ENCODE results near the gene RNF151. TPM values are rescaled to one million over a fixed set of nuclear protein-coding genes. Genes with fewer than 3 reads are reported as not detected.

RNF151 gene
- total and polyA plus RNA-seq, 3 experiments from 2014 or later = not detected

- Mint-ChIP-seq H3K27me3 (peaks cover 9 to 10% of the 10 kb centered on the region in 2 donors), H3K36me3 (peaks cover 0 to 14% (median 0%) of the 10 kb centered on the region in 3 donors), H3K9me3 (no peaks in the 10 kb centered on the region), H3K27ac (peak overlapping the region; percentile 72 to 95 (median 90)), H3K4me3 (peak overlapping the region; percentile 77 to 88 (median 80)), H3K4me1 (peaks cover 16 to 39% (median 20%) of the 10 kb centered on the region in 3 donors)
- CTCF ChIA-PET = interaction anchor here (1.5 kb wide), 1 partner anchor 19 kb away, joined by 4 read pairs; the partner anchor contains the start of gene TBL3
- POLR2A ChIA-PET = interaction anchor here (0.6 to 2.9 kb wide), 6 partner anchors 18 to 164 kb away, joined by 3 to 35 read pairs (median 6); partner anchors contain the start of genes RPS2, TBL3 and TRAF7
- Histone ChIP-seq H3K9me3 (ENCODE audit: low read length) (no peaks in the 10 kb centered on the region), H3K27ac (ENCODE audit: low read depth, low read length) (peak overlapping the region; percentile 51), H3K36me3 (ENCODE audit: insufficient read depth, low read length) (no peaks in the 10 kb centered on the region), H3K27me3 (ENCODE audit: insufficient read depth, low read length, poor library complexity, severe bottlenecking) (peaks cover 14% of the 10 kb centered on the region), H3K4me1 (ENCODE audit: insufficient read depth, low read length) (peaks cover 16% of the 10 kb centered on the region), H3K4me3 (ENCODE audit: low read length) (peak overlapping the region; percentile 64)
- peak in 3 of 5 donors; percentile 29 to 68 (median 55) for DNase-seq
These were observed 23.9 kb downstream of the RNF151 start for GRCh38 chr16:1990351-1991134.

- ChIA-PET CTCF (interaction anchor here (1.5 kb wide), 1 partner anchor 19 kb away, joined by 4 read pairs; the partner anchor contains the start of gene TBL3), POLR2A (interaction anchor here (0.6 to 2.9 kb wide), 6 partner anchors 10 to 164 kb away, joined by 4 to 35 read pairs (median 6); partner anchors contain the start of genes NOXO1, RPS2, TBL3 and TRAF7)
- peaks cover 16 to 38% (median 21%) of the 10 kb centered on the region in 3 donors for H3K4me1 Mint-ChIP-seq
- Histone ChIP-seq H3K27ac (ENCODE audit: low read depth, low read length) (peak overlapping the region; percentile 51), H3K9me3 (ENCODE audit: low read length) (no peaks in the 10 kb centered on the region), H3K4me1 (ENCODE audit: insufficient read depth, low read length) (peaks cover 16% of the 10 kb centered on the region), H3K36me3 (ENCODE audit: insufficient read depth, low read length) (no peaks in the 10 kb centered on the region), H3K4me3 (ENCODE audit: low read length) (peak overlapping the region; percentile 64), H3K27me3 (ENCODE audit: insufficient read depth, low read length, poor library complexity, severe bottlenecking) (peaks cover 14% of the 10 kb centered on the region)
- H3K4me3 Mint-ChIP-seq = peak overlapping the region; percentile 77 to 88 (median 80)
- DNase-seq = peak; percentile 46 to 76 (median 57)
- peak overlapping the region in 7 of 8 donors; percentile 72 to 96 (median 91) for H3K27ac Mint-ChIP-seq
- peaks cover 0 to 9% (median 0%) of the 10 kb centered on the region in 3 donors for H3K36me3 Mint-ChIP-seq
- H3K27me3 Mint-ChIP-seq = peaks cover 6 to 10% of the 10 kb centered on the region in 2 donors
- no peaks in the 10 kb centered on the region for H3K9me3 Mint-ChIP-seq
These were observed 24.5 kb downstream of the RNF151 start for GRCh38 chr16:1991135-1991551.

- H3K36me3 Mint-ChIP-seq = peaks cover 0 to 5% (median 0%) of the 10 kb centered on the region in 3 donors
- POLR2A ChIA-PET = interaction anchor here (0.6 to 2.9 kb wide), 6 partner anchors 10 to 163 kb away, joined by 3 to 35 read pairs (median 6); partner anchors contain the start of genes NOXO1, RPS2, TBL3 and TRAF7
- Histone ChIP-seq H3K36me3 (ENCODE audit: insufficient read depth, low read length) (no peaks in the 10 kb centered on the region), H3K4me3 (ENCODE audit: low read length) (peak overlapping the region; percentile 64), H3K27me3 (ENCODE audit: insufficient read depth, low read length, poor library complexity, severe bottlenecking) (peaks cover 14% of the 10 kb centered on the region), H3K27ac (ENCODE audit: low read depth, low read length) (peak overlapping the region; percentile 54), H3K4me1 (ENCODE audit: insufficient read depth, low read length) (peaks cover 16% of the 10 kb centered on the region), H3K9me3 (ENCODE audit: low read length) (no peaks in the 10 kb centered on the region)
- peaks cover 16 to 38% (median 22%) of the 10 kb centered on the region in 3 donors for H3K4me1 Mint-ChIP-seq
- DNase-seq = no peak
- peak overlapping the region; percentile 77 to 88 (median 80) for H3K4me3 Mint-ChIP-seq
- H3K27ac Mint-ChIP-seq = peak overlapping the region; percentile 72 to 96 (median 90)
- H3K27me3 Mint-ChIP-seq = peaks cover 6 to 10% of the 10 kb centered on the region in 2 donors
- H3K9me3 Mint-ChIP-seq = no peaks in the 10 kb centered on the region
- CTCF ChIA-PET = interaction anchor here (1.5 kb wide), 1 partner anchor 20 kb away, joined by 4 read pairs; the partner anchor contains the start of gene TBL3
These were observed 24.9 kb downstream of the RNF151 start for GRCh38 chr16:1991588-1991947.

- peak overlapping the region; percentile 53 to 88 (median 79) for H3K4me3 Mint-ChIP-seq
- H3K27ac Mint-ChIP-seq = peak overlapping the region in 5 of 8 donors; percentile 51 to 95 (median 89)
- peaks cover 16% of the 10 kb centered on the region for H3K4me1 ChIP-seq (ENCODE audit: insufficient read depth, low read length)
- peak; percentile 88 to 99 (median 98) for DNase-seq
- H3K9me3 Mint-ChIP-seq = no peaks in the 10 kb centered on the region
- peaks cover 0 to under 1% (median 0%) of the 10 kb centered on the region in 3 donors for H3K36me3 Mint-ChIP-seq
- peak overlapping the region; percentile 54 for H3K27ac ChIP-seq (ENCODE audit: low read depth, low read length)
- no peaks in the 10 kb centered on the region for H3K9me3 ChIP-seq (ENCODE audit: low read length)
- peak overlapping the region; percentile 64 for H3K4me3 ChIP-seq (ENCODE audit: low read length)
- H3K27me3 ChIP-seq (ENCODE audit: insufficient read depth, low read length, poor library complexity, severe bottlenecking) = peaks cover 14% of the 10 kb centered on the region
- CTCF ChIA-PET = interaction anchor here (1.2 to 3.5 kb wide), 3 partner anchors 12 to 148 kb away, joined by 4 to 17 read pairs (median 5); partner anchors contain the start of gene TBL3
- no peaks in the 10 kb centered on the region for H3K36me3 ChIP-seq (ENCODE audit: insufficient read depth, low read length)
- H3K4me1 Mint-ChIP-seq = peaks cover 16 to 38% (median 24%) of the 10 kb centered on the region in 3 donors
- peaks cover 5 to 10% of the 10 kb centered on the region in 2 donors for H3K27me3 Mint-ChIP-seq
- POLR2A ChIA-PET = interaction anchor here (0.5 to 2.9 kb wide), 8 partner anchors 11 to 163 kb away, joined by 3 to 35 read pairs (median 4); partner anchors contain the start of genes NOXO1, RPS2, TBL3 and TRAF7
These were observed 25.5 kb downstream of the RNF151 start for GRCh38 chr16:1991948-1992703.

- Mint-ChIP-seq H3K9me3 (no peaks in the 10 kb centered on the region), H3K4me3 (no peak overlapping the region), H3K36me3 (peaks cover 0 to 6% (median 1%) of the 10 kb centered on the region in 3 donors), H3K27me3 (peaks cover 5 to 10% of the 10 kb centered on the region in 2 donors), H3K4me1 (peaks cover 16 to 38% (median 24%) of the 10 kb centered on the region in 3 donors), H3K27ac (peak overlapping the region in 1 of 8 donors; percentile 85)
- Histone ChIP-seq H3K36me3 (ENCODE audit: insufficient read depth, low read length) (no peaks in the 10 kb centered on the region), H3K9me3 (ENCODE audit: low read length) (no peaks in the 10 kb centered on the region), H3K4me3 (ENCODE audit: low read length) (no peak overlapping the region), H3K27me3 (ENCODE audit: insufficient read depth, low read length, poor library complexity, severe bottlenecking) (peaks cover 14% of the 10 kb centered on the region), H3K4me1 (ENCODE audit: insufficient read depth, low read length) (peaks cover 16% of the 10 kb centered on the region), H3K27ac (ENCODE audit: low read depth, low read length) (peak overlapping the region; percentile 9)
- CTCF ChIA-PET = interaction anchor here (1.2 to 3.5 kb wide), 2 partner anchors 11 to 148 kb away, joined by 5 to 17 read pairs; no protein-coding TSS in a partner anchor
- DNase-seq = peak in 1 of 5 donors; percentile 26
- POLR2A ChIA-PET = interaction anchor here (0.5 to 2.9 kb wide), 7 partner anchors 11 to 162 kb away, joined by 3 to 35 read pairs (median 4); partner anchors contain the start of genes NOXO1, RPS2, TBL3 and TRAF7
These were observed 26.2 kb downstream of the RNF151 start for GRCh38 chr16:1992704-1993317.

GRCh38 chr16:1993731-1994131 lies 27.1 kb downstream of the RNF151 start:
- no peaks in the 10 kb centered on the region for H3K9me3 ChIP-seq (ENCODE audit: low read length)
- peaks cover 16% of the 10 kb centered on the region for H3K4me1 ChIP-seq (ENCODE audit: insufficient read depth, low read length)
- peaks cover 5 to 7% of the 10 kb centered on the region in 2 donors for H3K27me3 Mint-ChIP-seq
- peaks cover 12 to 35% (median 21%) of the 10 kb centered on the region in 3 donors for H3K4me1 Mint-ChIP-seq
- H3K36me3 Mint-ChIP-seq = peaks cover 0 to 14% (median 1%) of the 10 kb centered on the region in 3 donors
- ChIA-PET POLR2A (interaction anchor here (0.9 to 1.1 kb wide), 2 partner anchors 10 to 15 kb away, joined by 3 read pairs; no protein-coding TSS in a partner anchor), CTCF (interaction anchor here (0.6 to 3.5 kb wide), 2 partner anchors 10 to 29 kb away, joined by 3 to 17 read pairs; no protein-coding TSS in a partner anchor)
- H3K9me3 Mint-ChIP-seq = no peaks in the 10 kb centered on the region
- H3K4me3 Mint-ChIP-seq = peak overlapping the region in 3 of 7 donors; percentile 19 to 66 (median 37)
- peaks cover 14% of the 10 kb centered on the region for H3K27me3 ChIP-seq (ENCODE audit: insufficient read depth, low read length, poor library complexity, severe bottlenecking)
- no peak overlapping the region for H3K4me3 ChIP-seq (ENCODE audit: low read length)
- no peak for DNase-seq
- H3K27ac Mint-ChIP-seq = peak overlapping the region in 7 of 8 donors; percentile 59 to 90 (median 82)
- no peaks in the 10 kb centered on the region for H3K36me3 ChIP-seq (ENCODE audit: insufficient read depth, low read length)
- H3K27ac ChIP-seq (ENCODE audit: low read depth, low read length) = no peak overlapping the region

Measured in CD8-positive, alpha-beta memory T cell (primary cell).